ENCODE data around the gene LMAN1L.

Gene LMAN1L

GRCh38 chr15:74839526-74840395 lies 27.1 kb downstream of the LMAN1L start:
- DNase-seq = no peak

DNA sequence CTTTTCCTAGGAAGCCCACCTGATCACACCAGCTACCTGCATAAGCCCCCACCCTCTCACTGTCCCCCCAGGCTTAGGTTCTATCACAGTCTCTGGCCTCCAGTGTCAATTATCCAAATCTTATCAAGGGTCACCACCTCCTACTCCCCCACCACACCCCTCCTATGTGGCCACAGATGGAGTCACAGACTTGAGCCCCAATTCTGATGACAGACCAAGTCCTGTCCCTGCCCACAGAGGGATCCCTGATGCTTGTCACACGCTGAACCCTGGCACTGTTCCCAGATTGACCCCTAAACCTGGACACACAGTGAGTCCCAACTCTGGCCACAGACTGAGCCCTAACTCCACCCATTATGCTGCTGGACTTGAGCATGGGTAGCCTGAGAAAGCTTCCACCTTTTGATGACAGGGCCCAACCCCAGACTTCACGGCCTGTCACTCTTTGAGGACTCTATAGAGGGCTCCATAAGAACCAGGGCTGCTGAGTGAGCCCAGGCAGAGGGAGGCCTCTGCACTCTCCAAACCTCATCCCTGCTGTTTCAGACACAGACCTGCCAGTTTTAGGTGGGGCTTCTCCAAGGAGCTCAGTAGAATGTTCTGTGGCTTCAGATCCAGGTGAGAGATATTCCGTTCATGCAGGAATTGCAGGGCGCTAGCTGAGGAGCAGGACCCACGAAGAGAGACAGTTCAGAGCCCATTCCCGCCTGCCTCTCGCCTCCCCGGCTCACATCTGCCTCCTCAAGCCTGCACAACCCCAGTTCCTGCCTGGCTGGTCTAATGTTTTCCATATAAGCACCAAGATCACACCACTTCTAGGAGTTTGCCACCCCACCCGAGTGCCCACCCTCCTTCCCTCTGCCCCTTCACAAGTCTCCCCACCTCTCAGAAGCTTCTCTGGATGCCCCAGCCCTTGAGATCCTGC lies 28.5 kb downstream of the LMAN1L start:
- DNase-seq = no peak

DNA sequence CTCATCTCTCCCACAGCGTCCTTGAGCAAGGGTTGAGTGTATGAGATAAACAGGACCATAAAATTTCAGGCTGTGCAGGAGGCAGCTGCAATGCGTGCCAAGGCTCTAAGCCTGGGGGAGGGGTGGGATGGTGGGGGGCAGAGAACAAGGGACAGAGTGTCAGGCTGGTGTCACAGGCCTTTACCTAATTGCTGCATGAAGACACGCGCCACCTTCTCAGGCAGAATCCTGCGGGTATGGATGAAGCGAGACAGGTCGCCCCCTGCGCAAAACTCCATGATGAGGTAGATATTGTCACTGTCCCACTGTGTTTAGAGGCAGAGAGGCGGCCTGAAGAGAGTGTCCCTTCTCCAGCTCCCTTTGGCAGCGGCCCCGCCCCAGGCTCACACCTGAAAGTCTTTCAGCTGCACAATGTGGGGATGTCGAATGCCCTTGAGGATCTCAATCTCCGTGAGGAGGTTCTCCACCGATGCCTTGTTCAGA lies 29.3 kb downstream of the LMAN1L start:
- no peak for DNase-seq

- DNase-seq = peak; percentile 91
Observed at GRCh38 chr15:74842581-74843444, 30.2 kb downstream of the LMAN1L start, which contains the start of gene ULK3. TSS of gene ULK3 (minus strand) at chr15:74843156. CDS start at chr15:74843105, 51 bp downstream.

DNA sequence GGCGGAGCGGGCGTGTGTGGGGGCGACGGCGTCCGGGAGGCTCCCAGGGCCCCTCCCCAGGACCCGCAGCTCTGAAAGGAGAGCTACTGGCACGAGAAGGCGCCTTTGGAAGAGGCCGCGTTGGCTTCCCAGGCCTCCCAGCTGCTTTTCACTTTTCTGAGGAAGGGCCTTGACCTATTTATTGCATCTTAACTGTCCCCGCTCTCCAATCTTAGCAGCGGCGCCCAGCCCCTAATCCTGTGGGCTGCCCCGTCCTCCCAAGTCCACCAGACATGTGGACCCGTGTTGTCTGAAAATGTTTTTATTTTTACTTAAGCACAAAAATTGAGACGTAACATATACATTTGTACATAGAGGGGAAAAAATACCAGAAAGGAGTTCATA lies 30.8 kb downstream of the LMAN1L start:
- no peak for DNase-seq

DNA sequence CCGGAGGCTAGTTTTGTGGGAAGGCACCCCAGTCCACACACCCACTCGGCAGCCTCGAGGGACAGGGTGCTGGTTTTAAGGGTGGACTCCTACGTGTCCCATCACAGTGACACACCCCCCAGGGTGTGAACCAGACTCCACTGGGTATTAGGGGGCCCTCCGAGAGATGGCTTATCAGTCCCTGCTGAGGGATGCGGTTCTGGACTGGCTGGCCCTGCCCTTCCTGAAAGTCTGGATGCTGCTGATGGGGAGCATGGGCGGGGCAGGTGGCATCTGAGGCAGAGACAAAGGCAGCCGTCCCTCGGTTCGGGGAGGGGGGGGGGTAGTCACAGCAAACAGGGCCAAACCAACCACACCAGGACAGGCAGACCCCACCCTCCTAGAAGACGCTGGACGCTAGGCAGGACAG lies 31.3 kb downstream of the LMAN1L start:
- no peak for DNase-seq

GRCh38 chr15:74844319-74845207 lies 31.9 kb downstream of the LMAN1L start:
- DNase-seq = no peak

GRCh38 chr15:74845208-74845568 lies 32.6 kb downstream of the LMAN1L start:
- peak; percentile 34 for DNase-seq

- DNase-seq = no peak
Observed at GRCh38 chr15:74845581-74845980, 32.9 kb downstream of the LMAN1L start.

DNA sequence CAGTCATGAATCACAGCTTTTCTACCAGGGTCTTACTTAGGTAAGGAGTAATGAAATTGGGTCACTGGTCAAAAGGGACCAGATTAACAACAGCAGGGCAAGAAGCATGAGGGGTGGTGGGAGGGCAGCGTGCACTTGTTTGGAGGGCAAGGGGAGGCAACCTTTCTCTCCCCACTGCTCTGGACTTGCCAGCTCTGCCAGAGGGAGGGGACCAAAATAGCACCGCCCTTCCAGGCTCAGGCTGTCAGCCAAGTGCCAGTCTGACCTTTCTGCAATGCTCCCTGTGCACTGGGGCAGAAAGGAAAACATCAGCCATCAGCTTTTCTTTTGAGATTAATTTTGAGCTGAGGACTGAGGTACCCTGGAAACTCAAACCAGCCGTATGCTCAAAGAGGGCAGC lies 34.8 kb downstream of the LMAN1L start:
- no peak for DNase-seq

GRCh38 chr15:74850393-74850792 lies 37.8 kb downstream of the LMAN1L start:
- DNase-seq = no peak

GRCh38 chr15:74851960-74852359 lies 39.3 kb downstream of the LMAN1L start:
- no peak for DNase-seq

- DNase-seq = no peak
Observed at GRCh38 chr15:74854453-74855022, 41.9 kb downstream of the LMAN1L start.

DNA sequence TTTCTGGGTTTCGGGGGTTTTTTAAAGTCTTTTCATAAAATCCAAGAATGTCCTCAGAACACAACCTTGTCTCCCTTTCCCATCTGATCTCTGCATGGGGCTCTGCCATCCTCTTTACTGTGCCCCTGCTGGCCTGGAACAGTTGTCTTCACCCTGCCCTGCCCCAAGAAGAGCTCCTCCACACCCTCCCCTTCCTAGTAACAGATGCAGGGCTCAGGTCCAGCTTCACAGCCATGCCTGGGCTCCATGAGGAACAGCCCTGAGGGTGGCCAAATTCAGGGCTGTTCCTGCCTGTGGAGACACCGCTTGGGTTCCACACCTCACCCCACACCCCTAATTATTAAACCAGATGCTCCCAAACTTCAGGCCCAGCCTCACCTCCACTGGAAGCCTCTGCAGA lies 43.2 kb downstream of the LMAN1L start:
- DNase-seq = no peak

GRCh38 chr15:74856537-74856936 lies 43.9 kb downstream of the LMAN1L start:
- DNase-seq = no peak

DNA sequence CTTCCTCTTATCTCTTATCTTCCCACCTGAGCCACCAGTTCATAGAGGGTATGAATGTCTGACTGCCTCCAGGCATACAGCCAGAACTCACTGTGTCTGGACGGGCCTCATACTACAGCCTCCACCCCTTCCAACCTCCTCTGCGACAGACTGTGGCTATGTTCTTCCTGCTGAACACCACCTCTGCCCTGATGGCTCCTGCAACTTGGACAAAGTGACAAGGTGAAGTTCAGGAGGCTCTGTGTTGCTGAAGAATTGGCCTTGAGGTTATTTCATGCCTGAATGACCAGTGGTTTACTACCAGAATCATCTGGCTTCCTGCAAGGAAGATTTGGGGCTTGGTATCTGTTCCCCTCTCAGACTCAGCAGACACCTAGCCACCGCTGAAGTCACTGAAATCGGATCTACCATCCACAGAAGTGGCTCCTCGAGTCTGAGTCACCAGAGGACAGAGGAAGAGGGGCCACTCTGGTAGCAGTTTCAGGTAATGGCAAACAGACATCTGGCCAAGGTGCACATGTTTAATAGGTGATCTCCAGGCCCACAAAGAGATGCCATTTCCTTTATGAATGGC lies 44.5 kb downstream of the LMAN1L start:
- no peak for DNase-seq

DNA sequence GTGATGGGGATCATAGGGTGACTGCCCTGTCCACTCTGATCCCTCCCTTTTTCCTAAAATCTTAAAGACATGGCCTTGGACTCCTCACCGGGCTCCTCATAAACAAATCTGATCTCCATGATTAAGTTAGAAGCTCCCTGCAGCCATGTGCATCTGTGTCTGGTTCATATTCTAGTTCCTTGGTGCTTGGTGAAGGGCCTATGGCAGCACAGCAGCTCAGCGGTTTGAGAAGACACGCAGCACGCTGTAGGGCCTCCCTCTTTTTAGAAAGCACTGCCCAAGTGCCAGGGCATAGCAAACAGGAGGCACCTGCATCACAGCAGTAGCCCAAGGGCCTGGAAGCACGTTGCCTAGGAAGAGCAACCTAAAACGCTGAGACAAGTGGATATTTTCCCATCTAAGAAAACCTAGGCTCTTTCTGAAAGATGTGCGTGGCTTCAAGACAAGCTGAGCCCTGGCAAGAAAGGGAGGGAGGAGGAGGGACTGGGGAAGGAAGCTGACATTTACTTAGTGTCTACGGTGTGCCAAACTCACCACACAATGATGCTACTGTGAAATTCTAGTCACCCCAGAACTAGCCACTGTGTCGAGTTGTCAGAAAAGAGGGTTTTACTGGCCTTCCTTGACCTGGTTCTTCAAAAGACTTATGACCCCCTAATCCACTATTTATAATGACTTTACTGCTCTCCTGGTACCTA lies 45.2 kb downstream of the LMAN1L start:
- no peak for DNase-seq

- no peak for DNase-seq
Observed at GRCh38 chr15:74858369-74858740, 45.7 kb downstream of the LMAN1L start.

DNA sequence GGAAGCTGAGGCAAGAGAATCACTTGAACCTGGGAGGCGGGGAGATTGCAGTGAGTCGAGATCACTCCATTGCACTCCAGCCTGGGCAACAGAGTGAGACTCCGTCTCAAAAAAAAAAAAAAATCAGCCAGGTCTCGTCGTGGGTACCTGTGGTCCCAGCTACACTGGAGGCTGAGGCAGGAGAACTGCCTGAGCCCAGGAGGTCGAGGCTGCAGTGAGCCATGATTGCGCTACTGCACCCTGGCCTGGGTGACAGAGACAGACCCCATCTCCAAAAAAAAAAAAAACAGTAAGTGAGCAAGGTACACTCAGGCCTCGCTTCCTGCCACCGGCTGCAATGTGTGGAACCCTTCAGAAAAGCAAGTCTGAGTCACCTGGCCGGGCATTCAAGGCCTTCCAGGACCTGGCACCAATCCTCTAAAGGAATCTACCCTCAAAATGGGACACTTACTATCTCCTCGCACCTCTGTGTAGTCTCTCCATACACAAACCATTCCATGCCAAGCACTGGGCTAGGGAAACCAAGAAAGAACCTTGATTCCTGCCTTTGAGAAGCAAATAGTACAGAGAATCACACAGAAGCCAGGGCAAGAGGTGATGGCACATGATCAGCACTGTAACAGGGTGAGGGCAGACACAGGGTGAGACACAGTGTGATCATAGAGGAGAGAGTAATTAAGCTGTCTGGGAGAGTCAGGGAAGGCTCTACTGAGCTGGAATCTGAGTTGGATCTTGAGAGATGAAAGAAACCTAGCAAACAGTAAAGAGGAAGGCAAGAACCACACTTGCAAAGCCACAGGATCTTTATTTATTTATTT lies 50.8 kb downstream of the LMAN1L start:
- no peak for DNase-seq
